Glomerular visceral epithelial cell (primary cell): Measurements from ENCODE around the gene ULBP1.
"Not testable (repeated sequence)": the region's sequence is repeated elsewhere in the genome, so short reads cannot be mapped to it uniquely, and the experiment has no call there.

Experiments
- DNase-seq: peaks from one replicate; pipeline ENCODE4 v3.0.0-alpha.2; 2016; ENCODE audit errors: extremely low spot score

The ULBP1 gene

GRCh38 chr6:150004783-150005717, 41.3 kb downstream of the ULBP1 start:
- peak; percentile 91 for DNase-seq

- DNase-seq: no peak
Observed at GRCh38 chr6:150005761-150006651, 42.3 kb downstream of the ULBP1 start.

- peak; percentile 33 for DNase-seq
Observed at GRCh38 chr6:150006961-150007464, 43.3 kb downstream of the ULBP1 start.

- no peak for DNase-seq
Observed at GRCh38 chr6:150008588-150008987, 44.8 kb downstream of the ULBP1 start.

- DNase-seq: not testable (repeated sequence)
Observed at GRCh38 chr6:150012846-150013784, 49.4 kb downstream of the ULBP1 start.

GRCh38 chr6:150013785-150014622, 50.3 kb downstream of the ULBP1 start:
- not testable (repeated sequence) for DNase-seq

- not testable (repeated sequence) for DNase-seq
Observed at GRCh38 chr6:150014623-150015280, 51.0 kb downstream of the ULBP1 start.

GRCh38 chr6:150015281-150016001, 51.7 kb downstream of the ULBP1 start:
- not testable (repeated sequence) for DNase-seq

- peak; percentile 67 for DNase-seq
Observed at GRCh38 chr6:150016324-150017185, 52.8 kb downstream of the ULBP1 start.

GRCh38 chr6:150017186-150017521, 53.4 kb downstream of the ULBP1 start:
- DNase-seq: not testable (repeated sequence)

- no peak for DNase-seq
Observed at GRCh38 chr6:150018846-150019580, 55.3 kb downstream of the ULBP1 start.

- not testable (repeated sequence) for DNase-seq
Observed at GRCh38 chr6:150021870-150022269, 58.1 kb downstream of the ULBP1 start.
